ENCODE measurements around the gene HSD11B2.

DNA sequence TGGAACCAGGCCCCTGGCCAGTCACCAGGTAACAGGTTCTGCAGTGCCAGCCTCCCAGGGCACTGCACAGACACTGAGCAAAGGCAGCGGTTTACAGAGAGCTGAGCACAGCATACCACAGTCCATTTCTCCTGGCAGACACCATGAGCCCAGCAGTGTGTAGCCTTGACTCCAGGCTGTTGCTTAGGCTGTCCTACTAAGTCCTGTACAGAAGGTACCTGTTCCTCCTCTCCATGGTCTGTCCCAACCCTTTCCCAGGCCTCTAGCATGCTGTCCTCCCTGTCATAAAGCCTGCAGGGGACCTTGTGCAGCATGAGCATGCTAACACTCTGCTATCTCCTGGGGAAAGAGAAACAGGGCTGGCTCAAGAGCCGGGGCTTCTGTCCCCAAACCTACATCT, 30.0 kb downstream of the HSD11B2 start:
- TF ChIP-seq CTCF (IDR thresholded peaks at IDR 0.05; ENCODE audit: borderline replicate concordance, extremely low read depth, low read length, poor library complexity, severe bottlenecking) (no peak), EZH2 (IDR thresholded peaks at IDR 0.05; ENCODE audit: borderline replicate concordance, low read depth, low read length, severe bottlenecking) (no peak)

Measured in DND-41 (cell line).